MM.1S (cell line): ENCODE data around the gene HCCS.

Experiments
- DNase-seq: peaks from one replicate; pipeline ENCODE4 v3.0.0-alpha.2; 2015
- H2AFZ ChIP-seq: fragments of 300-600 bp; sonication (generic); 2 replicates; pipeline ENCODE4 v1.6.0; 2016; ENCODE audit warnings: antibody characterized with exemption, low read length
- H3F3A ChIP-seq: fragments of 300-600 bp; sonication (generic); 2 replicates; pipeline ENCODE4 v1.6.1; 2016; ENCODE audit warnings: mild to moderate bottlenecking, antibody characterized with exemption, low read length, moderate library complexity, mixed read lengths; ENCODE audit not compliant: insufficient read depth
- H3K27ac ChIP-seq: fragments of 300-600 bp; sonication (generic); 2 replicates; pipeline ENCODE4 v1.5.1; 2016; ENCODE audit warnings: mild to moderate bottlenecking, low read length
- H3K27me3 ChIP-seq: fragments of 300-600 bp; sonication (generic); replicated peaks from 2 replicates; pipeline ENCODE4 v1.6.0; 2016; ENCODE audit warnings: low read length; ENCODE audit not compliant: insufficient read depth
- H3K36me3 ChIP-seq: fragments of 300-600 bp; sonication (generic); replicated peaks from 2 replicates; pipeline ENCODE4 v1.6.1; 2016; ENCODE audit warnings: mild to moderate bottlenecking, low read length, mixed read lengths; ENCODE audit not compliant: insufficient read depth
- H3K4me1 ChIP-seq: fragments of 300-600 bp; sonication (generic); 2 replicates; pipeline ENCODE4 v1.6.1; 2016; ENCODE audit warnings: low read length, mixed read lengths
- H3K4me2 ChIP-seq: fragments of 300-600 bp; sonication (generic); 2 replicates; pipeline ENCODE4 v1.6.0; 2016; ENCODE audit warnings: low read depth, low read length
- H3K4me3 ChIP-seq: fragments of 300-600 bp; sonication (generic); 2 replicates; pipeline ENCODE4 v1.5.1; 2016; ENCODE audit warnings: low read length, mixed read lengths
- H3K79me2 ChIP-seq: fragments of 300-600 bp; sonication (generic); 2 replicates; pipeline ENCODE4 v1.6.1; 2016; ENCODE audit warnings: mixed run types, low read length, mixed read lengths
- H3K9ac ChIP-seq: fragments of 300-600 bp; sonication (generic); 2 replicates; pipeline ENCODE4 v1.6.1; 2016; ENCODE audit warnings: low read length, mixed read lengths
- H3K9me2 ChIP-seq: fragments of 300-600 bp; sonication (generic); replicated peaks from 2 replicates; pipeline ENCODE4 v1.6.1; 2016; ENCODE audit warnings: mild to moderate bottlenecking, low read length, mixed read lengths; ENCODE audit not compliant: insufficient read depth
- H3K9me3 ChIP-seq: fragments of 300-600 bp; sonication (generic); replicated peaks from 2 replicates; pipeline ENCODE4 v1.6.1; 2016; ENCODE audit warnings: mild to moderate bottlenecking, low read length, mixed read lengths; ENCODE audit not compliant: insufficient read depth
- H4K20me1 ChIP-seq: fragments of 300-600 bp; sonication (generic); 2 replicates; pipeline ENCODE4 v1.6.1; 2016; ENCODE audit warnings: mild to moderate bottlenecking, low read length, moderate library complexity, mixed read lengths; ENCODE audit not compliant: insufficient read depth
- CTCF ChIP-seq: fragments of 300-600 bp; sonication (generic); IDR thresholded peaks from 2 replicates; pipeline ENCODE4 v1.5.1; 2016; ENCODE audit warnings: antibody characterized with exemption, low read length, mixed read lengths
- EZH2 ChIP-seq: fragments of 300-600 bp; sonication (generic); optimal IDR thresholded peaks from 2 replicates; pipeline ENCODE3; 2017; ENCODE audit warnings: low read depth, mild to moderate bottlenecking, antibody characterized with exemption, low read length, mixed read lengths
- EZH2phosphoT487 ChIP-seq: fragments of 300-600 bp; sonication (generic); IDR thresholded peaks from 2 replicates; pipeline ENCODE4 v1.6.1; 2018; ENCODE audit warnings: antibody characterized with exemption, low read length

Gene HCCS

GRCh38 chrX:11066812-11067211 is 44.3 kb upstream of the HCCS start:
- Histone ChIP-seq H3K4me2 (no peak overlapping the region), H3K79me2 (no peaks in the 10 kb centered on the region), H3K4me3 (no peak overlapping the region), H3F3A (no peaks in the 10 kb centered on the region), H3K36me3 (no peaks in the 10 kb centered on the region), H4K20me1 (no peaks in the 10 kb centered on the region), H3K9me2 (no peaks in the 10 kb centered on the region), H2AFZ (no peak overlapping the region), H3K4me1 (no peaks in the 10 kb centered on the region), H3K27me3 (no peaks in the 10 kb centered on the region), H3K27ac (no peak overlapping the region), H3K9me3 (no peaks in the 10 kb centered on the region), H3K9ac (no peak overlapping the region)
- no peak for TF ChIP-seq EZH2phosphoT487
- no peak for TF ChIP-seq CTCF
- TF ChIP-seq EZH2, result no peak
- no peak for DNase-seq

- no peak for DNase-seq
- H2AFZ ChIP-seq, result no peak overlapping the region
- no peaks in the 10 kb centered on the region for H3K79me2 ChIP-seq
- no peak overlapping the region for H3K27ac ChIP-seq
- no peaks in the 10 kb centered on the region for H3K9me3 ChIP-seq
- H3K4me1 ChIP-seq, result no peaks in the 10 kb centered on the region
- no peaks in the 10 kb centered on the region for H4K20me1 ChIP-seq
- TF ChIP-seq EZH2 (no peak), CTCF (no peak), EZH2phosphoT487 (no peak)
- no peaks in the 10 kb centered on the region for H3K27me3 ChIP-seq
- H3F3A ChIP-seq, result no peaks in the 10 kb centered on the region
- H3K4me3 ChIP-seq, result no peak overlapping the region
- H3K9ac ChIP-seq, result no peak overlapping the region
- no peak overlapping the region for H3K4me2 ChIP-seq
- H3K36me3 ChIP-seq, result no peaks in the 10 kb centered on the region
- no peaks in the 10 kb centered on the region for H3K9me2 ChIP-seq
Observed at GRCh38 chrX:11073381-11073780, 37.8 kb upstream of the HCCS start.

- Histone ChIP-seq H3K9me3 (no peaks in the 10 kb centered on the region), H3F3A (no peaks in the 10 kb centered on the region), H3K9ac (no peak overlapping the region), H3K79me2 (no peaks in the 10 kb centered on the region), H3K9me2 (no peaks in the 10 kb centered on the region), H3K4me1 (no peaks in the 10 kb centered on the region), H3K27me3 (no peaks in the 10 kb centered on the region), H3K36me3 (no peaks in the 10 kb centered on the region), H2AFZ (no peak overlapping the region), H3K4me2 (no peak overlapping the region), H3K27ac (no peak overlapping the region), H4K20me1 (no peaks in the 10 kb centered on the region), H3K4me3 (no peak overlapping the region)
- no peak for TF ChIP-seq CTCF
- no peak for TF ChIP-seq EZH2phosphoT487
- no peak for TF ChIP-seq EZH2
- no peak for DNase-seq
Observed at GRCh38 chrX:11080741-11081305, 30.3 kb upstream of the HCCS start.
